Activated CD8-positive, alpha-beta memory T cell treated with anti-CD3 and anti-CD28 coated beads for 48 hours (primary cell): ENCODE data around the gene TFCP2.

Source experiments
- DNase-seq, 3 experiments: peaks; one replicate each; pipeline ENCODE4 v3.0.0-alpha.2; 2020; ENCODE audit warnings: low read depth in 2 of 3, low spot score in 2 of 3

Gene TFCP2

GRCh38 chr12:51048661-51049251 lies 124.2 kb downstream of the TFCP2 start:
- no peak for DNase-seq

- DNase-seq: peak; percentile 74 to 85 (median 77)
These were observed 125.0 kb downstream of the TFCP2 start, which contains the start of gene LETMD1 for GRCh38 chr12:51047655-51048540. TSS of gene LETMD1 (plus strand) at chr12:51048327. CDS start at chr12:51048357, 30 bp downstream.
